Mucosa of descending colon (tissue), 3 donors: ENCODE data around the gene ACSS1. TPM values are rescaled to one million over a fixed set of nuclear protein-coding genes. Genes with fewer than 3 reads are reported as not detected.

Experiments used
- ATAC-seq: fragments of 200-7000 bp; cut with Tn5 transposase; one replicate; pipeline ENCODE4 v1.9.1; 2020; ENCODE audit warnings: mild to moderate bottlenecking, moderate library complexity
- DNase-seq, 3 donors: peaks; one replicate each; pipeline ENCODE4 v3.0.0-alpha.2; 2020
- H3K36me3 ChIP-seq: fragments of 200-600 bp; one replicate; pipeline ENCODE4 v1.8.0; 2021; ENCODE audit warnings: low read depth, mild to moderate bottlenecking
- H3K4me1 ChIP-seq: fragments of 200-600 bp; one replicate; pipeline ENCODE4 v1.8.0; 2021; ENCODE audit warnings: low read depth, mild to moderate bottlenecking
- H3K4me3 ChIP-seq: fragments of 200-600 bp; one replicate; pipeline ENCODE4 v1.8.0; 2021; ENCODE audit warnings: mild to moderate bottlenecking
- H3K9me3 ChIP-seq: fragments of 200-600 bp; one replicate; pipeline ENCODE4 v1.8.0; 2021; ENCODE audit warnings: mild to moderate bottlenecking
- CTCF ChIP-seq: fragments of 200-600 bp; IDR thresholded peaks from one replicate; pipeline ENCODE4 v1.8.0; 2022; ENCODE audit warnings: antibody characterized with exemption, mild to moderate bottlenecking
- intact Hi-C, 2 donors: fragments of 100-400 bp; cut with DNase I in 1 of 2; cut with micrococcal nuclease in 1 of 2; formaldehyde crosslinking; loops; one replicate each; pipeline versions ENCODE4 v1.11.0 to v1.11.1; 2022; cut with DNase I, micrococcal nuclease
- total RNA-seq, 3 donors: library from RNA; stranded (reverse); fragmentation: NEBNext Ultra II Directional in 2 of 3; extraction: Animal tissue kit (Norgen Biotek cat#: 25700) in 2 of 3; gene quantifications; one replicate each; pipeline versions ENCODE4 v1.2.1 to v1.2.4, GENCODE V29; 2021 to 2023
- donor health status: DM: no; HTN: no; CAD: no; lungs with moderate emphysema.
- donor health status: DM: no; HTN: no; CAD: no.
- donor health status: DM: no; HTN: yes; CAD: no.

Gene ACSS1
- total RNA-seq, 3 donors from 2014 or later = 29.8 to 37.9 (median 36.9) TPM

- H3K9me3 ChIP-seq = no peaks in the 10 kb centered on the region
- DNase-seq = no peak
- H3K4me3 ChIP-seq = no peak overlapping the region
- peaks cover 16% of the 10 kb centered on the region for H3K4me1 ChIP-seq
- TF ChIP-seq CTCF = no peak
- no peak for ATAC-seq
- no peaks in the 10 kb centered on the region for H3K36me3 ChIP-seq
- intact Hi-C loops = no loop called here
These were observed 36.6 kb downstream of the ACSS1 start for GRCh38 chr20:25021336-25021735.

GRCh38 chr20:25020901-25021301, 37.0 kb downstream of the ACSS1 start:
- Histone ChIP-seq H3K9me3 (no peaks in the 10 kb centered on the region), H3K36me3 (no peaks in the 10 kb centered on the region), H3K4me3 (no peak overlapping the region), H3K4me1 (peaks cover 16% of the 10 kb centered on the region)
- no peak for DNase-seq
- ATAC-seq = no peak
- intact Hi-C loops = no loop called here
- TF ChIP-seq CTCF = no peak

- Histone ChIP-seq H3K4me1 (peaks cover 16% of the 10 kb centered on the region), H3K9me3 (no peaks in the 10 kb centered on the region), H3K4me3 (no peak overlapping the region), H3K36me3 (no peaks in the 10 kb centered on the region)
- no peak for TF ChIP-seq CTCF
- no peak for ATAC-seq
- intact Hi-C loops = no loop called here
- no peak for DNase-seq
These were observed 37.6 kb downstream of the ACSS1 start for GRCh38 chr20:25020345-25020744.

- no peaks in the 10 kb centered on the region for H3K36me3 ChIP-seq
- no peaks in the 10 kb centered on the region for H3K9me3 ChIP-seq
- peaks cover 16% of the 10 kb centered on the region for H3K4me1 ChIP-seq
- intact Hi-C loops = no loop called here
- DNase-seq (no peak), ATAC-seq (no peak)
- no peak for TF ChIP-seq CTCF
- no peak overlapping the region for H3K4me3 ChIP-seq
These were observed 38.4 kb downstream of the ACSS1 start for GRCh38 chr20:25019381-25020155.

- no peak for DNase-seq
- intact Hi-C loops = no loop called here
- no peaks in the 10 kb centered on the region for H3K36me3 ChIP-seq
- no peaks in the 10 kb centered on the region for H3K9me3 ChIP-seq
- H3K4me1 ChIP-seq = peaks cover 16% of the 10 kb centered on the region
- no peak for ATAC-seq
- TF ChIP-seq CTCF = no peak
- H3K4me3 ChIP-seq = no peak overlapping the region
These were observed 39.1 kb downstream of the ACSS1 start for GRCh38 chr20:25018841-25019240.
